CD4-positive, alpha-beta T cell treated with Interleukin-6 at 100 ng/mL for 8 hours (primary cell): ENCODE results near the gene GARRE1.
A peak's percentile ranks its signal among the peaks of the same experiment; 100 is the strongest.
"Not testable (repeated sequence)": the region's sequence is repeated elsewhere in the genome, so short reads cannot be mapped to it uniquely, and the experiment has no call there.

Source experiments
- DNase-seq: peaks from one replicate; pipeline ENCODE4 v3.0.0-alpha.2; 2020; ENCODE audit warnings: mixed read lengths, low spot score

The GARRE1 gene

GRCh38 chr19:34259367-34260095, 5.2 kb downstream of the GARRE1 start:
- DNase-seq, result no peak

- no peak for DNase-seq
Observed at GRCh38 chr19:34260771-34261173, 6.4 kb downstream of the GARRE1 start.

GRCh38 chr19:34261334-34262109, 7.2 kb downstream of the GARRE1 start:
- DNase-seq, result no peak

- DNase-seq, result no peak
Observed at GRCh38 chr19:34263745-34264237, 9.4 kb downstream of the GARRE1 start.

- no peak for DNase-seq
Observed at GRCh38 chr19:34265221-34265650, 10.9 kb downstream of the GARRE1 start.

- DNase-seq, result no peak
Observed at GRCh38 chr19:34269081-34269480, 14.7 kb downstream of the GARRE1 start.

- no peak for DNase-seq
Observed at GRCh38 chr19:34269489-34269888, 15.1 kb downstream of the GARRE1 start.

- DNase-seq, result peak; percentile 87
Observed at GRCh38 chr19:34269968-34270621, 15.7 kb downstream of the GARRE1 start.

GRCh38 chr19:34273121-34273520, 18.8 kb downstream of the GARRE1 start:
- DNase-seq, result no peak

- DNase-seq, result no peak
Observed at GRCh38 chr19:34274284-34274826, 20.0 kb downstream of the GARRE1 start.

- no peak for DNase-seq
Observed at GRCh38 chr19:34274827-34275625, 20.7 kb downstream of the GARRE1 start.

GRCh38 chr19:34275705-34276104, 21.4 kb downstream of the GARRE1 start:
- DNase-seq, result no peak

- no peak for DNase-seq
Observed at GRCh38 chr19:34276614-34277013, 22.3 kb downstream of the GARRE1 start.

- no peak for DNase-seq
Observed at GRCh38 chr19:34277244-34277643, 22.9 kb downstream of the GARRE1 start.

- no peak for DNase-seq
Observed at GRCh38 chr19:34278783-34279182, 24.4 kb downstream of the GARRE1 start.

- not testable (repeated sequence) for DNase-seq
Observed at GRCh38 chr19:34281444-34281843, 27.1 kb downstream of the GARRE1 start.

- no peak for DNase-seq
Observed at GRCh38 chr19:34282611-34283519, 28.5 kb downstream of the GARRE1 start.

- no peak for DNase-seq
Observed at GRCh38 chr19:34284505-34284904, 30.2 kb downstream of the GARRE1 start.

- DNase-seq, result no peak
Observed at GRCh38 chr19:34287662-34288140, 33.3 kb downstream of the GARRE1 start.

GRCh38 chr19:34288381-34288780, 34.0 kb downstream of the GARRE1 start:
- DNase-seq, result no peak
